VCaP (cell line): ENCODE results near the gene ACAD9.

Source experiments
- H3K27ac ChIP-seq: fragments of 450-650 bp; 2 replicates; pipeline ENCODE4 v1.5.1; 2017
- CTCF ChIP-seq: fragments of 450-650 bp; conservative IDR thresholded peaks from 2 replicates; pipeline ENCODE4 v1.5.1; 2017; ENCODE audit warnings: mild to moderate bottlenecking, moderate library complexity

ACAD9 gene

GRCh38 chr3:128867200-128868125, 12.0 kb upstream of the ACAD9 start:
- TF ChIP-seq CTCF: no peak
- no peak overlapping the region for H3K27ac ChIP-seq

GRCh38 chr3:128870347-128870746, 9.1 kb upstream of the ACAD9 start:
- H3K27ac ChIP-seq: no peak overlapping the region
- TF ChIP-seq CTCF: no peak

- no peak overlapping the region for H3K27ac ChIP-seq
- TF ChIP-seq CTCF: no peak
Measured at GRCh38 chr3:128872282-128872681, 7.1 kb upstream of the ACAD9 start.

- TF ChIP-seq CTCF: no peak
- H3K27ac ChIP-seq: no peak overlapping the region
Measured at GRCh38 chr3:128872744-128873143, 6.7 kb upstream of the ACAD9 start.

- H3K27ac ChIP-seq: no peak overlapping the region
- TF ChIP-seq CTCF: no peak
Measured at GRCh38 chr3:128873244-128874022, 6.0 kb upstream of the ACAD9 start.

- no peak overlapping the region for H3K27ac ChIP-seq
- TF ChIP-seq CTCF: no peak
Measured at GRCh38 chr3:128874481-128875180, 4.8 kb upstream of the ACAD9 start.
